Umbilical cord (tissue), 2 donors: ENCODE results near the gene SGPL1. TPM values are rescaled to one million over a fixed set of nuclear protein-coding genes. Genes with fewer than 3 reads are reported as not detected.
A peak's percentile ranks its signal among the peaks of the same experiment; 100 is the strongest.
"Not testable (repeated sequence)": the region's sequence is repeated elsewhere in the genome, so short reads cannot be mapped to it uniquely, and the experiment has no call there.

Source experiments
- DNase-seq: peaks from one replicate; pipeline ENCODE4 v3.0.0-alpha.2; 2015; ENCODE audit warnings: low spot score
- total RNA-seq: library from RNA; depleted of rRNA; stranded (reverse); fragments of >200 nt; gene quantifications from one replicate; pipeline ENCODE4 v1.2.3, GENCODE V29; 2014; ENCODE audit warnings: low replicate concordance; ENCODE audit not compliant: insufficient read depth

SGPL1 gene, protein sequence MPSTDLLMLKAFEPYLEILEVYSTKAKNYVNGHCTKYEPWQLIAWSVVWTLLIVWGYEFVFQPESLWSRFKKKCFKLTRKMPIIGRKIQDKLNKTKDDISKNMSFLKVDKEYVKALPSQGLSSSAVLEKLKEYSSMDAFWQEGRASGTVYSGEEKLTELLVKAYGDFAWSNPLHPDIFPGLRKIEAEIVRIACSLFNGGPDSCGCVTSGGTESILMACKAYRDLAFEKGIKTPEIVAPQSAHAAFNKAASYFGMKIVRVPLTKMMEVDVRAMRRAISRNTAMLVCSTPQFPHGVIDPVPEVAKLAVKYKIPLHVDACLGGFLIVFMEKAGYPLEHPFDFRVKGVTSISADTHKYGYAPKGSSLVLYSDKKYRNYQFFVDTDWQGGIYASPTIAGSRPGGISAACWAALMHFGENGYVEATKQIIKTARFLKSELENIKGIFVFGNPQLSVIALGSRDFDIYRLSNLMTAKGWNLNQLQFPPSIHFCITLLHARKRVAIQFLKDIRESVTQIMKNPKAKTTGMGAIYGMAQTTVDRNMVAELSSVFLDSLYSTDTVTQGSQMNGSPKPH
- 23.8 TPM for total RNA-seq

DNA sequence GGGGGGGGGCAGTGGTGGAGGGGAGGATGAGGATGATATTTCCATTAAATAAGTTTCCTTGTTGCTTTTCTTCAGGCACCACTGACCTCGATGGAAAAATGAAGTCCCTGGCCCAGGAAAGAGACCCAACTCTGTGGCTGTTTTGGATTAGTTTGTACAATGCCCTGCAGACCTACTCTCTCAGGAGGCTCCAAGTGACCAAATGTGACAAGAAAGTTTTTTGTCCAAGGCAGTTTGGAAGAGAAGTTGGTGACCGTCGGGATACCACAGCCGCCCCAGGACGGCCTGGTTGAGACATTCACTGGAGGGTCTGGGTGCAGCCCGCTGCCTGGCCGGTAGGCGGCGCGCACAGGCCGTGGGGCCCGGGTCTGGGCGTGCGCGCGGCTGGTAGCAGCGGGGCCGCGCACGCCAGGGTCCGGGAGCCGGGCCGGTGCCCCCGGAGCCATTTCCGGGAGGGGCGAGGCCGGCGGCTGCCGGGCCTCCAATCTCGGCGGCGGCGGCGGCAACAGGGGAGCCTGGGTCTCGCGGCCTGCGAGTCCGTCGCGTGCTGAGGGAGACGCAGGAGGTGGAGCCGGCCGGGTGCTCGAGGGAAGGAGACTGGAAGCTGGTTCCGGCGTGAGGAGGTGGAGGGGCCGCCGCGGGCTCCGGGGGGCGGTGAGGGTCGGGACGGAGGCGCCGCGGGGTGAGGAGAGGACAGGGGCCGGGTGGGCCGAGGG, at the start of gene SGPL1:
TSS of gene SGPL1 (plus strand) at position 445 of the 716 bp plus-strand sequence. CDS start 906 bp downstream, outside the sequence.
- DNase-seq = peak; percentile 84

DNA sequence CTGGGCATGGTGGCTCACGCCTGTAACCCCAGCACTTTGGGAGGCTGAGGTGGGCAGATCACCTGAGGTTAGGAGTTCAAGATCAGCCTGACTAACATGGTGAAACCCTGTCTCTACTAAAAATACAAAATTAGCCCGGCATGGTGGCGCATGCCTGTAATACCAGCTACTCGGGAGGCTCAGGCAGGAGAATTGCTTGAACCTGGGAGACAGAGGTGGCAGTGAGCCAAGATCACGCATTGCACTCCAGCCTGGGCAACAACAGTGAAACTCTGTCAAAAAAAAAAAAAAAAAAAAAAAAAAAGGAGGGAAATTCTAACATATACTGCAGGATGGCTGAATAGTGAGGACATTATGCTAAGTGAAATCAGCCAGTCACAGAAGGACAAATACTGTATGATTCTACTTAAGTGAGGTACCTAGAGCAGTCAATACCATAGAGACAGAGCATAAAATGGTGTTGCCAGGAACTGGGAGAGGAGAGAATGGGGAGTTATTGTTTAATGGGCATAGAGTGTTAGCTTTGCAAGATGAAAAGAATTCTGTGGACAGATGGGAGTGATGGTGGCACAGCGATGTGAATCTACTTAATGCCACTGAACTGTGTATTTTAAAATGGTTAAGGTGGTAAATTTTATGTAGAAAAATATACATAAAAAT, 47.6 kb upstream of the SGPL1 start:
- DNase-seq = not testable (repeated sequence)

DNA sequence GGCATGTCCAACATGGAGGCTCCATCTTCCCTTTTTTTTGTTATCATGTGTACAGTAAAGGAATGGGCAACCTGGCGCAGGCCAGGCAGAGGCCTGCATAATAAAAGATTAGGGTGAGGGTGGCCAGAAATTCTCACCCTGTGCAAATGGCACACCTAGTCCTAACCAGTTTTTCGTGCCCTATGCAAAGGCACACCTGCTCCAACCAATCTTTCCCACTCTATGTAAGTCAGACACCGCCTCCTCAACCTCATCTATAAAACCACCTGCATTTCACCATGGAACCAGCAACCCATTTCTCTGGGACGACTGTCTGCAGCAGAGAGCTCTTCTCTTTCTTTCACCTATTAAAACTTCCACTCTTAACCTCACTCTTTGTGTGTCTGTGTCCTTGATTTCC, 46.6 kb upstream of the SGPL1 start:
- no peak for DNase-seq

DNA sequence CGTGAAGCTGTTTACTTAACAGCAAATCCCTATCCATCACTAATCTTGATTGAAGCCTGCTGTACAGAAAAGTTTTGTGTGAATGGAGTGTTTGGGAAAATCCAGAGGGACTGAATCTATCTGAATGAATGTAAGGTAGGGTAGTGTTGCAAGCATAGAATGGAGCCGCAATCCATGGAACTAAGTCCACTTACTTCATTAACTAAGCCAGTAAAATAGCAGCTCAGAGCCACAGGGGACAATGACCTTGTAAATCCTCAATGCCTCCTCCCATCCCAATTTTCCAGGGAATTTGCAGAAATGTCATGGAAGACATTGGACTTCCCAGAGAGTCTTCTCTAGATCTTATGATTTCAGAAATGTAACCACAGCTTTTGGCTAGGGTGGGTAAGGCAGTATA, 45.7 kb upstream of the SGPL1 start:
- DNase-seq = no peak

DNA sequence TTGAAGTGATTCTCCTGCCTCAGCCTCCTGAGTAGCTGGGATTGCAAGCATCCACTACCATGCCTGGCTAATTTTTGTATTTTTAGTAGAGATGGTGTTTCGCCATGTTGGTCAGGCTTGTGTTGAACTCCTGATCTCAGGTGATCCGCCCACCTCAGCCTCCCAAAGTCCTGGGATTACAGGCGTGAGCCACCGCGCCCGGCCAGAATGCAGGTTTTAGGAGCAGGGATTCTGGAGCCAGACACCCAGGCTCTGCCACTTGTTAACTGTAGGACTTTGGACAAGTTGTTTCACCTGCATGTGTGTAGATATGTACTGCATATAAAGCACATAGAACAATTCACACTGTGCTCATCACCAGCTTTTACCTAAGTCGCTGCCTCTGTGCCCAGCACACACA, 45.2 kb upstream of the SGPL1 start:
- not testable (repeated sequence) for DNase-seq

DNA sequence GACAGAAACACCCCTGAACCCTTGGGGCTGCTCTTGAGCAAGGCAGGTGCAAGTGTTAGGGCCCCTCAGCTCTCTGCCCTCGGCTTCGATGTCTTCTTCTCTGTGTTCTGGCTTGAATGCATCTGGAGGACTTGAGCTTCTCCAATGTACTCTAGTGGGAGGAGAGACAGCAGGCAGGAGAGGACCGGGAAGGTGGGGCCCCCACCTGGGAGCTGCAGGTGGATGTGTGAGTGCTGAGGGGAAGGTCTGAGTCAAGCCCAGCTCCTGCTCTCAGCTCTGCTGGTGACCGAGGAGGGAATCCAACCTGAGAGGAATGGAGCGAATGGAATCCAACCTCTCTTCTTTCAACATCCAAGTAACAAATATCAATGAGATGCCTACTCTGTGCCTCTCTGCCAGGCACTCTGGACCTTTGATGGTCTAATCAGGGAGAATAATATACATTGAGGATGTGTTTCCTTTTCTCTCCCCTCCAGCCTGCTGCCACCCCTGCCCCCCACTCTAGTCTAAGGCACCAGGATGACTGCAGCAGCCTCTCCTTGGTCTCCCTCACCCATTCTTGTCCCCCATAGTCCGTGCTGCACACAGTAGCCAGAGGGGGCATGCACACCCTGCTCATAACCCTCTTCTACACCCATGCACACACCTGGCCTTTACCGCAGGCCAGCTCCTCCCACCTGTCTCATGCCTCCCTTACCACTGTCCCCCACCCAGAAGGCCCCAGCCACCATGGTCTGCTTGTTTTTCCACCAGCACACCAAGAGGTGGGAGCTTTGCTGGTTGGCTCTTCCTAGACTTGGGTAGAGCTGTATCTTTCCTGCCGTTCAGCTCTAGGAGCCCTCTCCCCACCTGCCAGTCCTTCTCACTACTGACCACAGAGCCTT, 44.2 kb upstream of the SGPL1 start:
- DNase-seq = no peak

DNA sequence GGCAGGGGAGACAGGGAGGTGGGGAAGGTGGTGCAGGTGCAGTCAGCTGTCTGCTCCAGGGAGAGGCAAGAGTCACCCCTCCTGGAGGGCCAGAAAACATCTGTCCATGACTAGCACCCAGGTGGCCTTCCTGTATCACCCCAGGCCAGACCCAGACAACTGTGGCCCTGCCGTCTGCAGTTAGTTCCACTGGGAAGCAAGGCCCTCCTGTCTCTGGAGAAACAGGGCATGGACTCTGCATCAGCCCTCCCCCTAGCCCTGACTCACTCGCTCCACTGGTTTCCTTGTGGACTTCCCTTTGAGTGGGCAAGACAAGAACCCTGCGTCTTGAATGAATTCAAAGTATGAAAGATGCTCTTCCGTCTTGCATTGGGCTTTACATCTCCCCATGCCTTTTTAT, 43.1 kb upstream of the SGPL1 start:
- DNase-seq = no peak

DNA sequence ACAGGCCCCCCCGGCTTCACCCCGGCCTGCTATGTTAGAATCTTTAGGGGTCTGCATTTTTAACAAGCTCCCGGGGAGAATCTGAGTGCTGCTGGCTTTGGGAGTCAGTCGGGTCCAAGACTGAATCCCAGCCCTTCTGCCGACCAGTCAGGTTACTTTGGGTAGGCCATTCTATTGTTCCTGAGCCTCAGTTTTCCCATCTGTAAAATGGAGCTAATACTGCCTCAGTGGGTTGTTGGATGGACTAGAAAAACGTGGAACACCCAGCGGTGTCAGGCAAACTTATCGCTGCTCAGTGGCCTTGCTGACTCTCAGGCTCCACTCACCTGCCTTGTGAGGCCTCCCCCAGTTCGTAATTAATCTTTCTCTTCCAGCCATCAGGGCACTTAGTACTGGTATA, 42.3 kb upstream of the SGPL1 start:
- DNase-seq = no peak

DNA sequence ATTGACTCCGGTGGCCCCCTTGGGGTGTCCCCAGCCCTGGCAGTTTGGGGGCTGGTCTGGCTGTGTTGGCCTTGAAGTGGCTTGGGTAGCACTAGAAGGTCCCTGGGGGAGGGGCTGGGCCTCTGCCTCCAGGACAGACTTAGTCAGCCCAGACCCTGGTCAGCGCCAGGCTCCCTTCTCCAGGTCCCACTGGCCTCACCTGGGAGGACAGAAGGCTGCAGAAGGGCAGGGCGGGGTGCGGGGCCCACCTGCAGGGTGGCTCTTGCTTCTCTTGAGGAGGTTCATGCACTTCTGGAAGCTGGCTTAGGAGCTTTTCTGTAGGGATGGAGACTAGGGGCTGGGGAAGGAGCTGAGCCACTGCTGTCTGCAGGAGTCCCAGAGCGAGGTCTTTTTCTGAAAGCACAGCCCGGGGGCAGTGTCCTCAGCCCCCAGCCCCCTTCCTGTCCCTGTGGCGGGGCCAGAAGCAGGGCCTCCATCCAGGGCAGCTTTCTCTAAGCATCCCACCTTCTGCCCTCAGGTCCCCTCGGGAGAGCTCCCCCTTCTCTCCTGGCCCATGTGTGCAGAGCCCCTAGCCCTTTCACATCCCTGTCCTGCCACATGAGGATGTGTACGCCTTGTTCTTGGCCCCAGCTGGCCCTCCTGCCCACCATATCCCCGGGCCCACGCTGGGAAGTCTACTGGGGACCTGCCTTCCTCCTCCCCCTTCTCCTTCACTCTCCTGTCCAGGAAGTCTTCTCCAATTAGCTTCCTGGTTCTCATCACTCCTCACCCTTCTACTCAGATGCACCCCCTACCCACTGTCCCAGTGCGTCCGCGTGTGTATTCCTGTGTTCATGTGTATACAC, 41.6 kb upstream of the SGPL1 start:
- DNase-seq = no peak

DNA sequence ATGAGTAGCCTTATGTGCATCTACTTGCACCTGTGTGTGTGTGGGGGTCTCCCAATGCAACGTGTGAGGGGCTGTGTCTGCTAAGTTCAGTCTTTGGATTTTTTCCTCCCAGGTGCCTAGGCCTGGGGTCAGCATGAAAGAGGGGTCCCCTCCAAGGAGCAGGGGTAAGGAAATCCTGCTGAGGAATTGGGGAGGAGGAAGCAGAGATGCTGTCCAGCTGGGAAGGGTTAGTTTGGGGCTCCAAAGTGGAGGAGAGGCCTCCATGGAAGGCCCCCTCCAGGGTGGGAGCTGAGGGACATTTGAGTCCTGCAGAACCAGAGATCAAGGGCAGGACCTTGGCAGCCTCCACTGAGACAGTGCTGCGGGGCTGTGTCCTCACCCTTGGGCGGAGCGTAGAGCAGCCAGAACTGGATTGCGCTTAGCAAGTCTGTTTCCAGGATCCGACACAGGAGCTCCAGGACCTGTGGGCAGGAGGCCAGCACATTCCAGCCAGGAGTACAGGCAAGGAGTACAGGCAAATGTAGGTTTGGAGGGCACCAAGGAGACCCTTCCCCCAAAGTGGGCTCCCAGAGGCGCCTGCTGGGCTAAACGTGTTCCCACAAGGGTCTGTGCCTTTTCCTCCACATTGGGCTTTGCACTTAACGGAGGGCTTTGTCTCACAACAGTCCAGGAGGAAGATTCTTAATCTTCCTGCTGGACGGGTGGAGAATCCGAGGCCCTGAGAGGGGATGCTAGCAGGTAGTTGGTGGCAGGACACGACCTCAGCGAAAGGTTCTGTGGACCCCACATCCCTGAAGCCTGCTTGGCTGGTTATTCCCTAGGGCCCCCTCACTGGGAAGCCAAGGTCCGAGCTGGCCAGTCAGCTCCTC, 40.7 kb upstream of the SGPL1 start:
- peak; percentile 32 for DNase-seq

DNA sequence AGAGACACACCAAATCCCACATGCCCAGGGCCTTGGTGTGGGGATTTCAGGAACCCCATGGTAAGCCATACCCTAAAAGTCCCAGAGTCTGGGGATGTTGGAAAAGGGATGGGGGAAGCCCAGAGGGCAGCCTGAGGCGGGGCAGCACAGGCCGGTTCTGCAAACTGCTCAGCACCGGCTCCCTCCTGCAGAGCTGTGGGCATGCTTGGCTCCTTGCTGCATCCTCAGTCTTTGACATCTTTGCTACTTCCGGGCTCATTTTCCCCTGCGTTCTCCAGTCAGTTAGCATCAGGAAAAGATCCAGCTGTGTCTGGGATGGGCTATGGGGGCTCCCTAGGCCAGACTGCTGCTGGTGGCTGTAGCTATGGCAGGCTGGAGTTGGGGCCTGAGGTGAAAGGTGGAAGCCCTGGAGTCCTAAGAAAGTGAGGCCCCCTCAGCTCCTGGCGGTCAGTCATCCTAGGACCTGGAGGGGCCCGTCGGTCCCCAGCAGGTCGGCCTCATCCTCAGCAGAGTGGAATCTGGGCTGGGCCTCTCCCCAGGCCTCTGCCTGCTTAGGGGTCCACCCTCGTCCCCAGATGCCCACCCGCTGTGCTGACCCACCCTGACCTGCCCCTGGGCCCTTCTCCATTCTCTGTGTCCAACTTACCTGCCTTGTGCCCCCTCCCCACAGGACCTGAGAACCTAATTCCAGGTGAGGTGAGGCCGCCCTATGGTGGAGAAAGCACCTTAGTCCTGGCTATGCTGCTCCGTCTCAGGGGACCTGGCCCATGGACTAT, 39.9 kb upstream of the SGPL1 start:
- no peak for DNase-seq

DNA sequence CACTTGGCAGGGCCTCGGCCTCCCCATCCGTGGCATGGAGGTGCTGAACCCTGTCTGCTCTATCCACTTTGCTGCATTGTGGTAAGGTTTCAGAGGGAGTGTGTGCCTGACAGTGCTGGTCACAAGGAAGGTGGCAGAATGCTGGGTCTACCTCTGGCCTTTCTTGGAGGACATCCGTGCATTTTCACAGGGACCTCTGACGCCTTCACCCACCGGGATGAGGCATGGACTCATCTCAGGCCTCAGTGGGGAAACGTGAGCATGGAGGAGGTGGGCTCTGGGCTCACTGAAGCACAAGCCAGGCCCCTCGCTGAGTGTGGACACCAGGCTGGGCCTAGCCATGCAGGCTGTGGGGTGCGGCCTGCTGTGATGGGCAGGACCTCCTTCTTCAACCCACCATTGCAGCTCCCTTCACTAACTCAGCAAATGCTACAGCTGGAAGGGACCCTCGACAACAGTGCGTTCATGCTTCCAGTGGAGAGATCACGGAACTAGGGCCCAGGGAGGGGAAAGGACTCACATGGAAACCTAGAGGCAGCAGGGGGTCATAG, 39.2 kb upstream of the SGPL1 start:
- DNase-seq = no peak

DNA sequence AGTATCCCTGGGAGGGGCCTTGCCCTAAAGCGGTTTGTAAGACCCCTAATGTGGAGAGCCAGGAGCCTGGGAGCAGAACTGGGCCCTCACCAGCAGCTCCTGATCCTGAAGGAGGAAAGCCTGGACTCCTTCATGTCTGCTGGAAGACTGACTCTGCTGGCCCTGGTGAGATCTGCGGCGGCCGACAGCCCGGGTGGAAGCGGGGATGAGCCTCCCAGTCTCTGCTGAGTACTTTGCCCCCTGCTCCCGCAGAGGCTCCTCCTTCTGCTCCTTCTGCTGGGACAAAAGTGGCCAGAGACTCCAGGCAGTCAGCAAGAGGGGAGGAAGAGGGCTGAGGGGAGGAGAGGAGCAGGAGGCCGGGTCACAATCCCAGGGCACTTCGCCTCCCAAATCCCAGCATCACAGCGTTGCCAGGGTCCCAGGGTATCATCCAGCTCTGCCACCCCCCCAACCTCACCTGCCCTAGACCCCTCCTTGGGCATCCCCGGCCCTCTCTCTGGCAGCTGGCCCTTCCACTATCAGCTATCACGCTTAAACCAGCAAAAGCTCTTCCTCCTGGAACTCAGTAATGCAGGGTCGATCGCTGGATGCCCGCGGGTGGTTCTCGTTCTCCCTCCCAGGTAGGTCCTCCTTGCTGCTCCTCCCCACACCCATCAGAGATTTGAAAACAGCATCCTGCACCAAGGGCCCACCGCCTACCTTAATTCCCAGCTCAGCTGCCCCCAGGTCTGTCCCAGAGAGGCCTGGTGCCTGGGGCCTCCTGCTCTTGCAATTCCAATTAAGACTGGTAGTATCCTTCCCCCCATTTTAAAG, 38.5 kb upstream of the SGPL1 start:
- DNase-seq = no peak

DNA sequence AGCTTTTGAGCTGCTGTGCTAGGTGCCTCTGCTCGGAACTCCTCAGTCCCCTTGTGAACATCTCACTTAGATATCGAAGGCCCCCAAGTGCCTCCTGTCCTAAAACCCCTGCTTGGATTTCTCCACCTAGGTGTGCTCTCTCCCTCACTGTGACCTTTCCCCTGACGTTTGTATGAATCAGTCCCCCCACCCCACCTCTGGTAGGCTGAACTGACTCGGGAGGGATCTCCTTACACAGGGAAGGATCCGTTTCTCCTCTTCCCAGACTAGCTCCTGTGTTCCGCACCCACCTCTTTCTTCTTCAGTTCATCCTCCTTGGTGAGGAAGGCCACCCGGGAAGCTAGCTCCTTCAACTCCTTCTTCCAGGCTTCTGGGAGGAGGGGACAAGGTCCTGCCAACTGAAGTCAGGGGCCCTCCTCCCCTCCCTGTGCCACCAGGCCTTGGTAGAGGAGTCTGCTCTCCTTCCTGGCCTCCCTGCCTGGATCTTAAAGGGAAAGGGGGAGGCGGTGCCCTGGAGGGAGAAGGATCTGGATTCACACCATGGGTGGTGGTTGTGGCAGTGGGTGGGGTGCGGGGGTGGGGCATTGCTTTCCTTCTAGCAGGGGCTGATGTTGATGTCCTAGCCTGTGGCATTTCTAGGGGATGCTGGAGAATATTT, 37.4 kb upstream of the SGPL1 start:
- DNase-seq = no peak

DNA sequence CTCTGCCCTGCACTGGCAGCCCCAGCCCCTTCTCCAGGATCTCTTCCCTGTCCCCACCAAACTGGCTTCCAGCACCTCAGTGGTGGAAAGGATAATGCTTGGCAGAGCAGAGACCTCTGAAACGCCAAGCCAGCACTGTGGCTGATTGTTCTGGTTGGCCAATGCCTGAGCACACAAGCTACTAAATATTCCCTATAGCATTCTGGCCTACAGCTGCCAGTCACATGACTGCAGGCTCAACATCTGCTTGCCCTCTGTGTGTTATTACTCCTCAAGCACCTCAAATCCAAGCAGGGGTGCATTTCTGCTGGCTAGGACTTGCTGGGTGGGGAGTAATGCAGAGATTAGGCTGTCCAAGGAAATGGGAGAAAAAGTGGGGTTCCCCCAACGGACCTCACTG, 36.7 kb upstream of the SGPL1 start:
- DNase-seq = no peak

DNA sequence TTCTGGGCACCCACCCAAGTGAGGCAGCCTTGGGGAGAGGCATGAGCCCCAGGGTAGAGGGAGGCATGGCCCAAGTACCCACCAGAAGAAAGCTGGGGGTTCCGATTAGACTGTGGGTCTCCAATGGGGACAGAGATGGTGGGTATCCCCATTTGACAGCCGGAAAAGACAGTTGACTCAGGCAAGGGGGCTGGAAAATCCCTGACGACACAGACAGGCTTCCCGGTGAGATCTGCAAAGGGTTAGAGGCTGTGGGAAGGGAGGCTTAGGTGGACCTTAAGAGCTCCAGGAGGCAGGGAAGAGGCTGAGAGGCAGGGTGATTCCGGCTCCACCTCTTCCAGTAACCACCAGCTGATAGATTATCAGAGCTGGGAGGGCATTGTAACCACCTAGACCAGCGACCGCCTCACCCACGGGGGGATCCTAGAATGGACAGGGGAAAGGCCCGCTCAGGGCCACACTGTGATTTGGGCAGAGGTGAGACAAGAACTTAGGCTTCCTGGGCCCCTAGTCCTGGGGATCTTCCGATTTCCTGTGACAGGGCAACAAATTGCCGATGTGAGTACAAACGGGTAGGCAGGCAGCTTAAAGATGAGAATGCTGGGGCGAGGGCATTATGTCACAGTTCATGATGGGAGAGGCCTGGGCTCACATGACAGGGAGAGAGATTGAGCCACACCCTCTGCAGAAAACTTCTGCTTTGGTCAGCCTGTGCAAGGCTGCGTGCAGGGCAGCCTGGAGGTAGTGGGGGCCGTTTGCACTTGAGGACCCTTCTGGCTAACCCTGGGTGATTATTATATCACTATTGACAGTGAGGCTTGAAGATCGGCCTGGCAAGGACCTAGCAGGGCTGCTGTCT, 36.0 kb upstream of the SGPL1 start:
- peak; percentile 58 for DNase-seq
